Measurements from ENCODE around the gene GAL.
"Not testable (repeated sequence)": the region's sequence is repeated elsewhere in the genome, so short reads cannot be mapped to it uniquely, and the experiment has no call there.

The GAL gene
- long read RNA-seq, donor 1, partial matches to known transcripts: 0 of 3 reads
- long read RNA-seq, donor 1, other reads (novel, unspliced or antisense): 0 of 3 reads
- long read RNA-seq, donor 2: 0 reads
- long read RNA-seq, donor 3: 0 reads
- long read RNA-seq, donor 4: 0 reads
- long read RNA-seq, donor 5: 0 reads
- long read RNA-seq, donor 6: 0 reads
- long read RNA-seq, donor 7: 0 reads
- long read RNA-seq, donor 8: 0 reads

DNA sequence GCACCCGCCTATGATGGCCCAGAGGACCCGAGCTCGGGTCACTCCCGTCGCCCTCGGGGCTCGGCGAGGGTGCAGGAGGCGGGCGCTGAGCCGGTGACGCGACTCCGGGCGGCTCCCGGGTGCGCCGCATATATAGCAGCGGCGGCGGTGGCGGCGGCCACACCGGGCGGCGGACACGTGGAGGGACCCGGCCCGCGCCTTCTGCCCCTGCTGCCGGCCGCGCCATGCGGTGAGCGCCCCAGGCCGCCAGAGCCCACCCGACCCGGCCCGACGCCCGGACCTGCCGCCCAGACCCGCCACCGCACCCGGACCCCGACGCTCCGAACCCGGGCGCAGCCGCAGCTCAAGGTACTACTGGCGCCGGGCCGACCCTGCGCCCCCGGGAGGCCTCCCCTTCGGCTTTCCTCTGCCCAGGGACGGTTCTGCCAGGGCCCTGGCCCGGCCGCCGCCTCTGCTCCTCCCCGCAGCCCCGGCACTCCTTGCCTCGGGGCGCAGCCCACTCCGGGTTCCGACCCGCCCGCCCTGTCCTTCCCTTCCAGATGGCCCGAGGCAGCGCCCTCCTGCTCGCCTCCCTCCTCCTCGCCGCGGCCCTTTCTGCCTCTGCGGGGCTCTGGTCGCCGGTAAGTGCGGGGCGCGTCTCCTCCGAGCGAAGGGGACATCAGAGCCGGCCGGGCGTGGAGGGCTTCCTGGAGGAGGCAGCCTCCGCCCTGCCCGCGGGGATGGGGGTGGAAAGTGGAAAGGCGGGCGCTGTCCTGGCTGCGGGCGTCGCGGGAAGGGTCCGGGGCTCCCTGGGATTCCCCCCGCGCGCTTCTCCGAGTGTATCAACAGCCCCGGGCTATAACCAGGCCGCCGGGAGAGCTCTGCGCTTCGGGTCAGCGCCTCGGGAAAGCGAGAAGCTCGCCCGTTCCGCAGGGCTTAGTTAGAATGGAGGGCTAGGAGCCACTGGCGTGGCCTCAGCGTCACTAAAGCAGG, at the start of gene GAL:
Gene GAL (plus strand): TSS at position 160 of the 972 bp plus-strand sequence. CDS start 380 bp downstream, at position 540.
- peak; percentile 53 for DNase-seq

DNA sequence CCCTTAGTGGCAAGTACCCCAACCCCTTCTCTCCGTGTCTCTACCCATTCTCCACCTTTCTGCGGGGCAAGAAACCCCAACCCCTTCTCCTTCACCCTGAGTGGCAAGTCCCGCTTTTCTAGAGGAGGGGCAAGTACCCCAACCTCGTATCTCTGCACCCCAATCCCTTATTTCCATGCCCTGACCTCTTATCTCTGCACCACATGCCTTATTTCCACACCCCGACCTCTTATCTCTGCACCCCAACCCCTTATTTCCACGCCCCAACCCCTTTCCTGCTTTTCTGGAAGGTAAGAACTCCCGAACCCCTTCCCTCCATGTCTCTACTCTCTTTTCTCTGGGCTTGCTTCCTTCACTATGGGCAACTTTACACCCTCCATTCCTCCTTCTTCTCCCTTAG, 49.7 kb upstream of the GAL start:
- not testable (repeated sequence) for DNase-seq

DNA sequence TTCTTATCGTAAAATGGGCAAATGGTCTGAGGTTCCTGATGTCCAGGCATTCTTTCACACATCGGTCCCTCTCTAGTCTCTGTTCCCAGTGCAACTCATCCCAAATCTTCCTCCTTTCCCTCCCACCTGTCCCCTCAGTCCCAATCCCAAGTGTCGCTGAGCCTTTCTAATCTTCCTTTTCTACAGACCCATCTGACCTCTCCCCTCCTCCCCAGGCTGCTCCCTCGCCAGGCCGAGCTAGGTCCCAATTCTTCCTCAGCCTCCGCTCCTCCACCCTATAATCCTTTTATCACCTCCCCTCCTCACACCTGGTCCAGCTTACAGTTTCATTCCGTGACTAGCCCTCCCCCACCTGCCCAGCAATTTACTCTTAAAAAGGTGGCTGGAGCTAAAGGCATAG, 49.2 kb upstream of the GAL start:
- DNase-seq: not testable (repeated sequence)

GRCh38 chr11:68635883-68636282, 48.5 kb upstream of the GAL start:
- not testable (repeated sequence) for DNase-seq

GRCh38 chr11:68639322-68639721, 45.0 kb upstream of the GAL start:
- not testable (repeated sequence) for DNase-seq

GRCh38 chr11:68641880-68642279, 42.5 kb upstream of the GAL start:
- no peak for DNase-seq

- peak; percentile 33 for DNase-seq
Observed at GRCh38 chr11:68643585-68643984, 40.8 kb upstream of the GAL start.

DNA sequence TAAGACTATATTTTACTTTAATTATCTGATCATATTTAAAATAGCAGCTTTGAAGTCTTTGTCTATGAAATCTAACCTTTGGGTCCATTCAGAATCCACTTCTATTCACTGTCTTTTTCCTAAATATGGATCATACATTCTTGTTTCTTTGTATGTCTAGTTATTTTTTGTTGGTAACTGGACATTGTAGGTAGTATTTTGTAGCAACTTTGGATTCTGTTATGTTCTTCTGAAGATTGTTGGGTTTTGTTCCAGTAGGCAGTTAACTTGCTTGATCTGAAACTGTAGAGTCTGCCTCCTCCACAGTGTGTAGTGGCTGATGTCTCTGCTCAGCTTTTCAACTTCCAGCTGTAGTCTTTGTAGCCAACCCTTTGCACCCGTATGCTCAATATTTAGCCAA, 37.5 kb upstream of the GAL start:
- DNase-seq: no peak

DNA sequence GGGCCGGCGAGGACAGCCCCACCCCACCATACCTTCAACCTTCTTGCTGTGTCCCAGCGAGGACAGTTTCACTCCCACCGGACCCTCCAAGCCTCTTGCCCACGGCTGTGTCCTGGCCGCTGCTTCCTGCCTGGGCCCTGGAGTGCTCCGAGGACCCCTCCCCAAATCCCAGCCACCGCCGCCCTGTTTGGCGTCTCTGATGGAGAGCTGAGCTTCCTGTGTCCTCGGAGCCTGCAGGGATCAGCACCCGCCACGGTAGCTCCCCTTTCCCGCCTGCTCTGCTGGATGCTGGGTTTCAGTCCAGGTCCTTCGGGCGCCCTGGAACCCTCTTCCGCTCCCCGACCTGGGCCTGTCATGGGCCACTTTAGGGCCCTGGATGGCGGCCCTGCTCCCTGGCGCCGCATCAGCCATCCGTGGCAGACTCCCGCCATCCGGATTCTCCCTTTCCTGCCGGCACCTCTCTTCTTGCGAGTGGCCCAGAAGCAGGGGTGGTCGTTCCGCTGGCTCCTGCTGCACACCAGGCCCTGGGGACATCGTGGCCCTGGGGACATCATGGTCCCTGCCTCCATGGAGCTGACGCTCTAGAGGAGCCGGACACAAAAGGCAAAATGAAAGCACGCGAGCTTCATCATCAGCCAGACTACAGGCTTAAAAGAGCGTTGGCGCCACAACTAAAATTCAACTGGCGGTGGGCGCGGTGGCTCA, 34.3 kb upstream of the GAL start:
- DNase-seq: no peak

DNA sequence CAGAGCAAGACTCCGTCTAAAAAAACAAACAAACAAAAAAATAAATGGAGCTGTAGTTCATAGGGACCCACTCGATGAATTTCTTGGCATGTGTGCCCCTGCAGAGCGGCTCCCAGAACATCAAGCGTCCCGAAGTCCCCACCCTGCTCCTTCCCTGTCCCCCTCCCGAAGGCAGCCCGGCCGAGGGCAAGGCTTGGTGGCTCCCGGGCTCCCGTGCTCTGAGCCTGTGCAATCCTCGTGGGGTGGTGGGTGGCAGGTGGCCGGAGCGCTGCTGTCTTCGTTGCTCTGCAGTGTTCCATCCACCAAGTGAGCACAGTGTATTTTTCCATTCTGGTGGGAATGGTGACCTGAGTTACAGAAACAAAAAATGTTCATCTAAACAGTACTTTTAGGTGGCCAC, 33.5 kb upstream of the GAL start:
- DNase-seq: no peak

GRCh38 chr11:68651208-68651984, 32.9 kb upstream of the GAL start:
- DNase-seq: no peak

DNA sequence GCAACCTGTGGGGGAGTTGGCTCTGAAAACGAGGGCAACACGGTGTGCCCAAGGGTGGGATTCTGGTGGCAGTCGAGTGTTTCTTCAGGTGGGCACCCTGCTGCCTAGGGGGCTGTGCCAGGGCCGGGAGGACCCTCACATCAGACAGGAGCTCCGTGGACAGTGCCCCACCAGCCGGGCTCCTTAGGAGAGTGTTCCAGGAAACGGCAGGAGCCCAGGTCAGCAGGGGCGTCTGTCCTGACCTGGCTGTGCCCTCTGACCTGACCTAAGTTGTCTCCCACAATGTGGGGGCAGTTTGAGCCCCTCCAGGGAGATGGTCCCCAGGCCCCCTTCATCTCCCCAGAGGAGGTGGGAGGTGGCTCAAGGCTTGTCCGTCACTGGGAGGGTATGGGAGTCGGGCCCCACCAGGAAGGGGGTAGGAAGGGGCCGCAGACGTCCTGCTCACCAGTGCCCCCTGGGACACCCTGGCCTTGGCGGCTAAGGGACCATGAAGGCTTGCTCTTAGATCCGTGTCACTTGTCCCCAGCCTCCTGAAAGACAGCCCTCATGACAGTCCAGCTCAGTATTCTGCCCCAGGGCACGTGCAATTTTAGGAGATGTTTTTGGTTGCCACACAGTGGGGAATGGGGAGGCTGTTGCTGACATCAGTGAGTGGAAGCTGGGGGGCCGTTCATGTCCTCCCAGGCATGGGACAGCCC, 32.2 kb upstream of the GAL start:
- no peak for DNase-seq

DNA sequence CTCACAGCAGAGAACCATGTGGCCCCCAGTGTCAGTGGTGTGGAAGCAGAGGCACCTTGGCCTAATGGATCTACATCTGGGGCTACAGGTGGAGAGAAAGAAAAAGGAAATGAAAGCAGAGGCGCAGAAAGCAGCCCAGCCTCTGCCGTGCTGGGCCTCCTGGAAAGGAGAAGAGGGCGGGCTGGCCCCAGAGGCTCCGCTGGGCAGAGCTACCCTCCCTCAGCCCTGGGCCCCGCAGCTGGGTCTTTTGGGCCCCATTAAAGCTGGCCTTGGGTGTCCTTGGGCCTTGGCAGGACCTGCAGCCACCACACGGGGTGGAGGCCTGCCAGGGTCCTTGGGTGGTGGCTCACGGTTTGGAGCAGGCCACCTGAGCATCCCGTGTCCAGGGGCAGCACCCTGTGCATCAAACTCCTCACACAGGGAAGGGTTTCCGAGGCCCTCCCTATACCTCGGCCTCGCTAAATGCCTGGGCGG, 31.6 kb upstream of the GAL start:
- no peak for DNase-seq

- DNase-seq: no peak
Observed at GRCh38 chr11:68653486-68654430, 30.6 kb upstream of the GAL start.

- DNase-seq: no peak
Observed at GRCh38 chr11:68654978-68655377, 29.4 kb upstream of the GAL start.

DNA sequence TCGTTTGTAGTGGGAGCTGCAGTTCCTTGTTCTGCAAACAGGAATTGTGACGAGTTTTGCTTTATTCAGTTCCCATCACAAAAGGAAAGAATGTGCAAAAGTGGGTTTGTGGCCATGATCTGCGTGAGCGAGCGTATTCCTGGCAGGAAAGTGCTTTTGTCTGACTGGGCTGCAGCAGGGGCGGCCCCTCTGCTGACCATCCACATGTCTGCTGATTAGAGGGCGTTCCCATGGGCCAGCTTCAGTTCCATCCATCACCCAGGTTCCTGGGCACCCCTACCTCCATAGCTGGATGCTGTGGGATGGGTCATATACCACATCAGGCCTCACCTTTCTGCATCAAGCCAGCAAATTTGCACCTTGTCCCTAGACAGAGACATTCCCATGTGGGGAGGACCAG, 28.9 kb upstream of the GAL start:
- no peak for DNase-seq

DNA sequence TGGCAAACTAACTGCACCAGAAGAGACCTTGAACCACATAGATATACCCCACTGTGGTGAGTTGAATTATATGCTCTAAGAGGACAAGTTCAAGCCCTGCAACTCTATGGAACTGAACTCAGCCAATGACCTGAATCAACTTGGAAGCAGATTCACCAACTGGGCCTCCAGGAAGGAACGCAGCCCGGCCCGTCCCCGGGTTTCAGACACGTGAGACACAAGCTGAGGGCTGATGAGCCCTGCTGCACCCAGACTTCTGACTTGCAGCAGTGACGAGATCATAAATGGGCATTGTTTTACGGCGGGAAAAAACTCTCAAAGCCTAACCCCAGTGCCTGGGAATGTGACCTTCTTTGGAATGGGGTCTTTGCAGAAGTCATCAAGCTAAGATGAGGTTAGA, 28.5 kb upstream of the GAL start:
- no peak for DNase-seq

GRCh38 chr11:68657021-68657780, 27.1 kb upstream of the GAL start:
- no peak for DNase-seq

DNA sequence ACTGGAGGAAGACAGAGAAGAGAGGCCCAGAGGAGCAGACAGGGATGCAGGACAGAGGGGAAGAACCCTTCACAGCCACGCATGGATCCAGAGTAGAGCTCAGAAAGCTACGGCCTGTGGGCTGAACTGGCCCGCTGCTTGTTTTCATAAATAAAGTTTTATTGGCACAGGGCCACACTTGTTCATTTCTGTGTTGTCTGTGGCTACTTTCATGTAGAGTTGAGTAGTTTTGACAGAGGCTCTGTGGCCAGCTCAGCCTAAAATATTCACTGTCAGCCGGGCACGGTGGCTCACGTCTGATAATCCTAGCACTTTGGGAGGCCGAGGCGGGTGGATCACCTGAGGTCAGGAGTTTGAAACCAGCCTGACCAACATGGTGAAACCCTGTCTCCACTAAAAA, 26.2 kb upstream of the GAL start:
- no peak for DNase-seq

Data from right kidney (tissue), 9 donors.